SK-N-SH (cell line): Measurements from ENCODE around the gene POGZ. TPM values are rescaled to one million over a fixed set of nuclear protein-coding genes. Genes with fewer than 3 reads are reported as not detected.

ENCODE experiments used
- CTCF ChIA-PET: fragments of 300-600, 350-600 bp; formaldehyde crosslinking; extraction: SDS; loops from one replicate; lab custom pipeline; 2021; lab: Yijun Ruan, JAX
- POLR2A ChIA-PET: fragments of 350-600 bp; sonication (Branson Sonifier 250); formaldehyde crosslinking; extraction: SDS; loops from one replicate; lab custom pipeline; 2020; ENCODE audit warnings: antibody characterized with exemption, inconsistent platforms; lab: Yijun Ruan, JAX
- DNase-seq: peaks from one replicate; pipeline ENCODE4 v3.0.0; 2012
- H2AFZ ChIP-seq: fragments of 200-600 bp; sonication (generic); 2 replicates; pipeline ENCODE4 v1.8.1; 2016; ENCODE audit warnings: antibody characterized with exemption, mild to moderate bottlenecking, low read depth
- H3F3A ChIP-seq: fragments of 200-600 bp; sonication (generic); replicated peaks from 2 replicates; pipeline ENCODE3; 2016; ENCODE audit warnings: antibody characterized with exemption, mild to moderate bottlenecking; ENCODE audit not compliant: insufficient read depth
- H3K27ac ChIP-seq, 2 experiments: fragments of 200-500 bp in 1 of 2; fragments of 200-600 bp in 1 of 2; sonication (Bioruptor generic) in 1 of 2; sonication (generic), shearing (Covaris generic) in 1 of 2; 2 replicates each; pipeline versions ENCODE4 v1.5.1 to v1.6.1; 2014 to 2016; ENCODE audit warnings: low read depth in 2 of 2, inconsistent platforms in 1 of 2, low read length in 1 of 2, mild to moderate bottlenecking in 1 of 2, mixed read lengths in 1 of 2
- H3K27me3 ChIP-seq: fragments of 200-600 bp; sonication (generic), shearing (Covaris generic); 2 replicates; pipeline ENCODE4 v1.6.1; 2016; ENCODE audit warnings: mixed run types; ENCODE audit not compliant: insufficient read depth
- H3K36me3 ChIP-seq, 2 experiments: fragments of 200-500 bp in 1 of 2; fragments of 200-600 bp in 1 of 2; sonication (Bioruptor generic) in 1 of 2; sonication (generic) in 1 of 2; replicated peaks in 1 of 2; 2 replicates each; pipeline versions ENCODE3 to v1.5.1; 2014 to 2016; ENCODE audit warnings: low read length in 1 of 2, mild to moderate bottlenecking in 1 of 2; ENCODE audit not compliant: insufficient read depth in 2 of 2, control insufficient read depth in 1 of 2
- H3K4me1 ChIP-seq, 2 experiments: fragments of 200-500 bp in 1 of 2; fragments of 200-600 bp in 1 of 2; sonication (Bioruptor generic) in 1 of 2; sonication (generic), shearing (Covaris generic) in 1 of 2; 2 replicates each; pipeline versions ENCODE4 v1.5.1 to v1.6.1; 2014 to 2016; ENCODE audit warnings: low read depth in 1 of 2, low read length in 1 of 2, mixed run types in 1 of 2; ENCODE audit not compliant: insufficient read depth in 2 of 2, control insufficient read depth in 1 of 2
- H3K4me2 ChIP-seq: fragments of 200-600 bp; sonication (generic), shearing (Covaris generic); 2 replicates; pipeline ENCODE4 v1.6.1; 2017; ENCODE audit warnings: mixed run types
- H3K4me3 ChIP-seq, 2 experiments: fragments of 200-500 bp in 1 of 2; fragments of 200-600 bp in 1 of 2; sonication (Bioruptor generic) in 1 of 2; sonication (generic), shearing (Covaris generic) in 1 of 2; 2 replicates each; pipeline versions ENCODE4 v1.5.1 to v1.8.1; 2014 to 2016; ENCODE audit warnings: low read depth in 2 of 2, inconsistent platforms in 1 of 2, low read length in 1 of 2, mild to moderate bottlenecking in 1 of 2, mixed read lengths in 1 of 2, moderate library complexity in 1 of 2
- H3K79me2 ChIP-seq: fragments of 200-600 bp; sonication (generic); 2 replicates; pipeline ENCODE4 v1.8.1; 2017; ENCODE audit warnings: mild to moderate bottlenecking; ENCODE audit not compliant: insufficient read depth
- H3K9ac ChIP-seq: fragments of 200-600 bp; sonication (generic); 2 replicates; pipeline ENCODE4 v1.6.1; 2017; ENCODE audit warnings: mixed run types
- H3K9me2 ChIP-seq: fragments of 200-600 bp; sonication (generic); 2 replicates; pipeline ENCODE4 v1.6.1; 2017; ENCODE audit warnings: mixed run types
- H3K9me3 ChIP-seq: fragments of 200-600 bp; sonication (generic); 2 replicates; pipeline ENCODE4 v1.6.1; 2017; ENCODE audit warnings: mixed run types, mild to moderate bottlenecking, moderate library complexity
- H4K20me1 ChIP-seq: fragments of 200-600 bp; sonication (generic); 2 replicates; pipeline ENCODE4 v1.6.1; 2017; ENCODE audit warnings: mild to moderate bottlenecking, mixed run types; ENCODE audit not compliant: insufficient read depth
- CHD2 ChIP-seq: fragments of 150-350 bp; IDR thresholded peaks from 2 replicates; pipeline ENCODE4 v1.6.1; 2018; ENCODE audit warnings: low read length; ENCODE audit not compliant: partially characterized antibody
- CTCF ChIP-seq: fragments of 200-600 bp; sonication (generic); IDR thresholded peaks from 2 replicates; pipeline ENCODE4 v1.6.1; 2017; ENCODE audit warnings: antibody characterized with exemption, mild to moderate bottlenecking, moderate library complexity
- ELF1 ChIP-seq: IDR thresholded peaks from 2 replicates; pipeline ENCODE4 v1.4.0; 2012
- EP300 ChIP-seq, 2 experiments: IDR thresholded peaks; 2 replicates each; pipeline versions ENCODE4 v1.4.0 to v1.6.1; 2012; ENCODE audit warnings: borderline replicate concordance in 1 of 2, low read depth in 1 of 2, low read length in 1 of 2
- FOSL2 ChIP-seq: IDR thresholded peaks from 2 replicates; pipeline ENCODE4 v1.4.0; 2012; ENCODE audit warnings: low read depth, mild to moderate bottlenecking, moderate library complexity, borderline replicate concordance
- GABPA ChIP-seq: IDR thresholded peaks from 2 replicates; pipeline ENCODE4 v1.4.0; 2012; ENCODE audit warnings: low read depth, mild to moderate bottlenecking
- GATA2 ChIP-seq: sonication (generic); formaldehyde crosslinking; IDR thresholded peaks from 2 replicates; pipeline ENCODE4 v1.5.0; 2020; ENCODE audit warnings: mild to moderate bottlenecking, missing genetic modification reagents
- NFIC ChIP-seq: IDR thresholded peaks from 2 replicates; pipeline ENCODE4 v1.4.0; 2012; ENCODE audit warnings: borderline replicate concordance
- NRF1 ChIP-seq: IDR thresholded peaks from 2 replicates; pipeline ENCODE4 v1.6.1; 2012; ENCODE audit warnings: low read depth, mild to moderate bottlenecking, low read length
- PBX3 ChIP-seq: IDR thresholded peaks from 2 replicates; pipeline ENCODE4; 2012
- POLR2AphosphoS5 ChIP-seq: IDR thresholded peaks from 2 replicates; pipeline ENCODE4 v1.6.1; 2012; ENCODE audit warnings: low read depth, low read length
- RAD21 ChIP-seq: IDR thresholded peaks from 2 replicates; pipeline ENCODE4 v1.6.1; 2012; ENCODE audit warnings: mild to moderate bottlenecking, low read length
- SIN3A ChIP-seq: IDR thresholded peaks from 2 replicates; pipeline ENCODE4 v1.6.1; 2012; ENCODE audit warnings: low read depth, mild to moderate bottlenecking, low read length, moderate library complexity, borderline replicate concordance
- TCF12 ChIP-seq: IDR thresholded peaks from 2 replicates; pipeline ENCODE4 v1.4.0; 2012
- USF1 ChIP-seq: IDR thresholded peaks from 2 replicates; pipeline ENCODE4 v1.4.0; 2012; ENCODE audit warnings: low read depth, borderline replicate concordance
- USF2 ChIP-seq: fragments of 150-350 bp; IDR thresholded peaks from 2 replicates; pipeline ENCODE4 v1.6.1; 2017; ENCODE audit warnings: antibody characterized with exemption, low read length, low read depth, borderline replicate concordance
- YY1 ChIP-seq: IDR thresholded peaks from 2 replicates; pipeline ENCODE4 v1.4.0; 2012; ENCODE audit warnings: low read depth, mild to moderate bottlenecking
- WGBS: methylation state at CpG from one replicate; pipeline ENCODE4 v1.1.6; 2017; ENCODE audit warnings: low lambda C conversion rate; 5-methylcytosine and 5-hydroxymethylcytosine counted together
- polyA plus RNA-seq, 3 experiments: library from polyadenylated mRNA; depleted of rRNA; stranded (reverse); fragments of >200 nt; gene quantifications; 2 replicates each; pipeline ENCODE4 v1.2.3, GENCODE V29; 2012
- TF ChIP-seq, protein P1 (sequence below): IDR thresholded peaks from 2 replicates; pipeline ENCODE4 v1.6.1; 2012; ENCODE audit warnings: mild to moderate bottlenecking, low read depth, low read length, moderate library complexity
- TF ChIP-seq, protein P2 (sequence below): IDR thresholded peaks from 2 replicates; pipeline ENCODE4 v1.4.0; 2012; ENCODE audit warnings: low read depth, borderline replicate concordance

Gene POGZ
- polyA plus RNA-seq, 1 of the 3 experiments (the other 2 are of a cell fraction), result 23.9 TPM

DNA sequence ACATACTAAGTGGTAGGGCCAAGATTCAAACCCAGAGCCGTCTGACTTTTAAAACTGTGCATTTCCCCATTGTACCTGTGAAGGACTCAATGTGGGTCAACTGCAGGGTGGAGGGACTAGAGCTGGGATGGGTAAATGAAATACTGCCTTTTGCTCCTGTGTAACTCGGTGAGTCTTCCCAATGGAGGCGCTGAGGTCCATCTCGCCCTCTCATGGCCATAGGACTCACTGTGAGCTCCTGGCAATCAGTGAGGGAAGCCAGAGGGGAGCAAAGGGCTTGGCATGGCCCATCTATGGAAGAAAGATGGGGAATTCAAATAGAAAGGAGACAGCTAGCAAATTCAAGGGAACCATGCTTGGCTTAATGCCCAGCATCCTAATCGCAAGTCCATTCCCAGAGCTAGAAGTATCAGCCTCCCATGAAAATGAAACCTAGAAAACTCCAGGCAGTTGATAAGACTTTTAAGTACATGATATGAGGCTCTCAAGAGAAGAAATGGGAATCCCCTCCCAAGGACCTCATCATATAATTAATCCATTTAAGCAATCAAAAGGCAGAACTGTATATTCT, 26.5 kb upstream of the POGZ start (continued):
- no peak for TF ChIP-seq EP300 (IDR thresholded peaks at IDR 0.05; ENCODE audit: borderline replicate concordance in 1 of 2, low read depth in 1 of 2, low read length in 1 of 2)

- Histone ChIP-seq H3K36me3 (no peaks in the 10 kb centered on the region), H3K4me3 (no peak overlapping the region), H3K27ac (no peak overlapping the region), H3K9me2 (no peaks in the 10 kb centered on the region), H3K9ac (no peak overlapping the region), H4K20me1 (no peaks in the 10 kb centered on the region), H2AFZ (no peak overlapping the region), H3K79me2 (no peaks in the 10 kb centered on the region), H3K4me1 (no peaks in the 10 kb centered on the region), H3F3A (peaks cover 3% of the 10 kb centered on the region), H3K9me3 (no peaks in the 10 kb centered on the region), H3K27me3 (no peaks in the 10 kb centered on the region), H3K4me2 (no peak overlapping the region)
- 75% methylated on average over 1 of the region's 1 CpG for WGBS
- POLR2A ChIA-PET, result no interaction called here
- TF ChIP-seq CHD2 (no peak), TCF12 (no peak), CTCF (no peak), GATA2 (CRISPR knock-in tag) (no peak), RAD21 (no peak), SIN3A (no peak), USF2 (no peak), YY1 (no peak), ELF1 (no peak), GABPA (no peak), NRF1 (no peak), PBX3 (no peak), NFIC (no peak), POLR2AphosphoS5 (no peak), FOSL2 (no peak), USF1 (no peak)
- TF ChIP-seq, protein P1, sequence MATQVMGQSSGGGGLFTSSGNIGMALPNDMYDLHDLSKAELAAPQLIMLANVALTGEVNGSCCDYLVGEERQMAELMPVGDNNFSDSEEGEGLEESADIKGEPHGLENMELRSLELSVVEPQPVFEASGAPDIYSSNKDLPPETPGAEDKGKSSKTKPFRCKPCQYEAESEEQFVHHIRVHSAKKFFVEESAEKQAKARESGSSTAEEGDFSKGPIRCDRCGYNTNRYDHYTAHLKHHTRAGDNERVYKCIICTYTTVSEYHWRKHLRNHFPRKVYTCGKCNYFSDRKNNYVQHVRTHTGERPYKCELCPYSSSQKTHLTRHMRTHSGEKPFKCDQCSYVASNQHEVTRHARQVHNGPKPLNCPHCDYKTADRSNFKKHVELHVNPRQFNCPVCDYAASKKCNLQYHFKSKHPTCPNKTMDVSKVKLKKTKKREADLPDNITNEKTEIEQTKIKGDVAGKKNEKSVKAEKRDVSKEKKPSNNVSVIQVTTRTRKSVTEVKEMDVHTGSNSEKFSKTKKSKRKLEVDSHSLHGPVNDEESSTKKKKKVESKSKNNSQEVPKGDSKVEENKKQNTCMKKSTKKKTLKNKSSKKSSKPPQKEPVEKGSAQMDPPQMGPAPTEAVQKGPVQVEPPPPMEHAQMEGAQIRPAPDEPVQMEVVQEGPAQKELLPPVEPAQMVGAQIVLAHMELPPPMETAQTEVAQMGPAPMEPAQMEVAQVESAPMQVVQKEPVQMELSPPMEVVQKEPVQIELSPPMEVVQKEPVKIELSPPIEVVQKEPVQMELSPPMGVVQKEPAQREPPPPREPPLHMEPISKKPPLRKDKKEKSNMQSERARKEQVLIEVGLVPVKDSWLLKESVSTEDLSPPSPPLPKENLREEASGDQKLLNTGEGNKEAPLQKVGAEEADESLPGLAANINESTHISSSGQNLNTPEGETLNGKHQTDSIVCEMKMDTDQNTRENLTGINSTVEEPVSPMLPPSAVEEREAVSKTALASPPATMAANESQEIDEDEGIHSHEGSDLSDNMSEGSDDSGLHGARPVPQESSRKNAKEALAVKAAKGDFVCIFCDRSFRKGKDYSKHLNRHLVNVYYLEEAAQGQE, result no peak
- TF ChIP-seq, protein P2, sequence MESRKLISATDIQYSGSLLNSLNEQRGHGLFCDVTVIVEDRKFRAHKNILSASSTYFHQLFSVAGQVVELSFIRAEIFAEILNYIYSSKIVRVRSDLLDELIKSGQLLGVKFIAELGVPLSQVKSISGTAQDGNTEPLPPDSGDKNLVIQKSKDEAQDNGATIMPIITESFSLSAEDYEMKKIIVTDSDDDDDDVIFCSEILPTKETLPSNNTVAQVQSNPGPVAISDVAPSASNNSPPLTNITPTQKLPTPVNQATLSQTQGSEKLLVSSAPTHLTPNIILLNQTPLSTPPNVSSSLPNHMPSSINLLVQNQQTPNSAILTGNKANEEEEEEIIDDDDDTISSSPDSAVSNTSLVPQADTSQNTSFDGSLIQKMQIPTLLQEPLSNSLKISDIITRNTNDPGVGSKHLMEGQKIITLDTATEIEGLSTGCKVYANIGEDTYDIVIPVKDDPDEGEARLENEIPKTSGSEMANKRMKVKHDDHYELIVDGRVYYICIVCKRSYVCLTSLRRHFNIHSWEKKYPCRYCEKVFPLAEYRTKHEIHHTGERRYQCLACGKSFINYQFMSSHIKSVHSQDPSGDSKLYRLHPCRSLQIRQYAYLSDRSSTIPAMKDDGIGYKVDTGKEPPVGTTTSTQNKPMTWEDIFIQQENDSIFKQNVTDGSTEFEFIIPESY, result no peak
- CTCF ChIA-PET, result no interaction called here
- DNase-seq, result no peak
These were observed 22.7 kb upstream of the POGZ start for GRCh38 chr1:151482017-151482416.
